Natural killer cell (primary cell): ENCODE results near the gene SRCIN1. TPM values are rescaled to one million over a fixed set of nuclear protein-coding genes. Genes with fewer than 3 reads are reported as not detected.

Source experiments
- ATAC-seq, 3 donors: fragments of 150-1000 bp in 2 of 3; fragments of 200-7000 bp in 1 of 3; cut with Tn5 transposase; 1 replicate in 1 of 3; 2 replicates in 2 of 3; pipeline ENCODE4 v1.10.0; 2021; ENCODE audit warnings: mild to moderate bottlenecking in 2 of 3, moderate library complexity in 2 of 3
- DNase-seq, 2 donors: peaks; one replicate each; pipeline versions ENCODE4 v3.0.0 to v3.0.0-alpha.2; 2013 to 2021; ENCODE audit warnings: mixed read lengths in 1 of 2
- H3K27ac ChIP-seq: one replicate; pipeline ENCODE4 v1.5.1; 2013; ENCODE audit warnings: mild to moderate bottlenecking, low read length
- H3K27me3 ChIP-seq: one replicate; pipeline ENCODE4 v1.6.1; 2013; ENCODE audit warnings: low read length; ENCODE audit not compliant: control insufficient read depth, insufficient read depth
- H3K36me3 ChIP-seq: one replicate; pipeline ENCODE4 v1.6.1; 2013; ENCODE audit warnings: low read length; ENCODE audit not compliant: control insufficient read depth, insufficient read depth
- H3K4me1 ChIP-seq: one replicate; pipeline ENCODE4 v1.6.1; 2013; ENCODE audit warnings: low read length; ENCODE audit not compliant: control insufficient read depth, insufficient read depth
- H3K4me3 ChIP-seq: one replicate; pipeline ENCODE4 v1.5.1; 2013; ENCODE audit warnings: low read length
- H3K9me3 ChIP-seq: one replicate; pipeline ENCODE4 v1.6.1; 2013; ENCODE audit warnings: low read length; ENCODE audit not compliant: control insufficient read depth, insufficient read depth
- H3K27ac Mint-ChIP-seq, 2 donors: one replicate each; pipeline ENCODE4 v1.8.0; 2022; ENCODE audit warnings: mild to moderate bottlenecking in 2 of 2, mixed read lengths in 2 of 2, moderate library complexity in 1 of 2
- H3K27me3 Mint-ChIP-seq, 2 donors: one replicate each; pipeline ENCODE4 v1.8.0; 2022; ENCODE audit warnings: low read depth in 2 of 2, mixed read lengths in 2 of 2
- H3K36me3 Mint-ChIP-seq: one replicate; pipeline ENCODE4 v1.8.0; 2022; ENCODE audit warnings: mixed read lengths
- H3K4me1 Mint-ChIP-seq, 2 donors: one replicate each; pipeline ENCODE4 v1.8.0; 2022; ENCODE audit warnings: mixed read lengths in 2 of 2
- H3K4me3 Mint-ChIP-seq: one replicate; pipeline ENCODE4 v1.8.0; 2022; ENCODE audit warnings: mild to moderate bottlenecking, moderate library complexity, mixed read lengths
- H3K9me3 Mint-ChIP-seq, 2 donors: one replicate each; pipeline ENCODE4 v1.8.0; 2022; ENCODE audit warnings: mixed read lengths in 2 of 2
- WGBS: methylation state at CpG from one replicate; pipeline ENCODE4 v1.1.7; 2013; ENCODE audit warnings: missing lambda C conversion rate; ENCODE audit not compliant: insufficient coverage; 5-methylcytosine and 5-hydroxymethylcytosine counted together
- intact Hi-C: fragments of 100-400 bp; cut with micrococcal nuclease; formaldehyde crosslinking; loops from one replicate; pipeline ENCODE4 v1.14.2; 2022
- total RNA-seq, 4 donors: library from RNA; stranded (reverse); fragments of 120-200 nt in 1 of 4; gene quantifications; one replicate each; pipeline versions ENCODE4 v1.2.3 to v1.2.4, GENCODE V29; 2013 to 2022
- TF ChIP-seq, protein P1 (sequence below): fragments of 200-600 bp; IDR thresholded peaks from one replicate; pipeline ENCODE4 v1.8.0; 2022; ENCODE audit warnings: antibody characterized with exemption

The SRCIN1 gene
- total RNA-seq, 3 donors from 2014 or later (not counting 1 experiment from before 2014, with no cell fraction given): 0.28 to 0.50 TPM; not detected in 1

DNA sequence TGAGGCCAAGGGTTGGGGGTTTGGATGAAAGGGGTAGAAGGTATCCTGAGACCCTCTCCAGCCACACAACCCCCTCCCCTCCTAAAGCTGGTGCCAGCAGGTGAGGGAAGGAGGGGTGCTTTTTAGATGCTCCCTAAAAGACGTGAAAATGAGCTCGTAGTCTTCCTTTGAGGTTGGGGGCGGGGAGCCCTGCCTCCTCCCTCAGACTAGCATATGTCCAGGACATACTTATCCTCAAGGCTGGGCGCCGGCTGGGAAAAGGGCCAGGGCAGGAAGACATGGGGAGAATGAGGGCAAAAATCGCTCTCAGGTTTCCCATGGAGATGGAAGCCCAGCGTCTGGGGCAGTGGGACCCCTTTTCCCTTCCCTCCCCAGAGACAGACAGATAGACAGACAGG is 26.7 kb downstream of the SRCIN1 start:
- Mint-ChIP-seq H3K4me3 (no peak overlapping the region), H3K9me3 (no peaks in the 10 kb centered on the region), H3K4me1 (peaks cover 0 to 3% of the 10 kb centered on the region in 2 donors), H3K27ac (no peak overlapping the region), H3K27me3 (peaks cover 58 to 64% of the 10 kb centered on the region in 2 donors), H3K36me3 (no peaks in the 10 kb centered on the region)
- ATAC-seq (no peak), DNase-seq (no peak)
- TF ChIP-seq, protein P1, sequence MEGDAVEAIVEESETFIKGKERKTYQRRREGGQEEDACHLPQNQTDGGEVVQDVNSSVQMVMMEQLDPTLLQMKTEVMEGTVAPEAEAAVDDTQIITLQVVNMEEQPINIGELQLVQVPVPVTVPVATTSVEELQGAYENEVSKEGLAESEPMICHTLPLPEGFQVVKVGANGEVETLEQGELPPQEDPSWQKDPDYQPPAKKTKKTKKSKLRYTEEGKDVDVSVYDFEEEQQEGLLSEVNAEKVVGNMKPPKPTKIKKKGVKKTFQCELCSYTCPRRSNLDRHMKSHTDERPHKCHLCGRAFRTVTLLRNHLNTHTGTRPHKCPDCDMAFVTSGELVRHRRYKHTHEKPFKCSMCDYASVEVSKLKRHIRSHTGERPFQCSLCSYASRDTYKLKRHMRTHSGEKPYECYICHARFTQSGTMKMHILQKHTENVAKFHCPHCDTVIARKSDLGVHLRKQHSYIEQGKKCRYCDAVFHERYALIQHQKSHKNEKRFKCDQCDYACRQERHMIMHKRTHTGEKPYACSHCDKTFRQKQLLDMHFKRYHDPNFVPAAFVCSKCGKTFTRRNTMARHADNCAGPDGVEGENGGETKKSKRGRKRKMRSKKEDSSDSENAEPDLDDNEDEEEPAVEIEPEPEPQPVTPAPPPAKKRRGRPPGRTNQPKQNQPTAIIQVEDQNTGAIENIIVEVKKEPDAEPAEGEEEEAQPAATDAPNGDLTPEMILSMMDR: no peak
- H3K36me3 ChIP-seq: no peaks in the 10 kb centered on the region
- no peak overlapping the region for H3K27ac ChIP-seq
- 28% methylated on average over 4 of the region's 7 CpGs for whole genome bisulfite sequencing
- intact Hi-C loops: no loop called here
- no peak overlapping the region for H3K4me3 ChIP-seq
- H3K9me3 ChIP-seq: no peaks in the 10 kb centered on the region
- H3K27me3 ChIP-seq: peaks cover 37% of the 10 kb centered on the region
- H3K4me1 ChIP-seq: peaks cover 5% of the 10 kb centered on the region

DNA sequence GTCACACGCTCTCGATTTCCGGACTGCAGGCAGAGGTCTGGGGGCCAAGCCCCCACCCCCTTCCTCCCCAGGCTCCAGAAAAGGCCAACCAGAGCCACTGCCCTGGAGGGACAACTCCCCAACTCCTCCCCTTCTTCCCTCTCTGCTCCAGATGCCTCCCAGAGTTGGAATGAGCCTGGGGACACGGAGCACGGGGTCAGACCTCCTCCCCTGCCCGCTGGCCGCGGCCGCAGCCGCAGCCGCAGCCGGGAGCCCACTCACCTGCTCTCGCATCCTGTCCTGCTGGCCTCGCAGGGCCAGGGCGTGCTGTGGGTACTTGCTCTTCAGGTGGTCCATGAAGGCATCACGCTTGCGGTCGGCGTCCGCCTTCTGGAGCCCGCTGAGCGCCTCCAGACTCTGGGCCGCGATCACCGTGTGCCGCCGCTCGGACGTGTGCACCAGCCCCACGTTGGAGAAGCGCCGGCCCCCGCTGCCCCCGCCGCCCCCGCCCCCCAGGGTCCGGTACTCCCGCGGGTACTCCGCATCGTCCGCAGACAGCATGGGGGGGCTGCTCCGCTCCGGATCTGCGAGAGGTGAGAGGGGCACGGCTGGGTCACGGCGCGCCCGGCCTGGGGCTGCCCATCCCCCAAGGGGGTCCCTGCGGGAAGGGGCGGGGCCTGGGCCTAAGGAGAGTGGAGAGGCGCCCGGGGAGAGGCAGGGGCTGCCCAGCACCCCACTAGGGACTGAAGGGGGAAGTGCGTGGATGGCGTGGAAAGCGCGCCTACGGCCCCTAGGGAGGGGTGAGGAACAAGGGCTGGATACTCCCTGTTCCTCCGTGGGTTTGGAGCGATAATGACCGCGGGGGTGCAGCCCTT is 27.3 kb downstream of the SRCIN1 start:
- Histone ChIP-seq H3K27ac (no peak overlapping the region), H3K27me3 (peaks cover 41% of the 10 kb centered on the region), H3K9me3 (no peaks in the 10 kb centered on the region), H3K4me1 (peaks cover 5% of the 10 kb centered on the region), H3K36me3 (no peaks in the 10 kb centered on the region), H3K4me3 (no peak overlapping the region)
- Mint-ChIP-seq H3K4me1 (peaks cover 4 to 7% of the 10 kb centered on the region in 2 donors), H3K4me3 (no peak overlapping the region), H3K9me3 (no peaks in the 10 kb centered on the region), H3K27me3 (peaks cover 64 to 67% of the 10 kb centered on the region in 2 donors), H3K36me3 (no peaks in the 10 kb centered on the region), H3K27ac (no peak overlapping the region)
- 2% methylated on average over 63 of the region's 63 CpGs for WGBS
- intact Hi-C loops: no loop called here
- DNase-seq (no peak), ATAC-seq (no peak)
- TF ChIP-seq, protein P1: no peak

DNA sequence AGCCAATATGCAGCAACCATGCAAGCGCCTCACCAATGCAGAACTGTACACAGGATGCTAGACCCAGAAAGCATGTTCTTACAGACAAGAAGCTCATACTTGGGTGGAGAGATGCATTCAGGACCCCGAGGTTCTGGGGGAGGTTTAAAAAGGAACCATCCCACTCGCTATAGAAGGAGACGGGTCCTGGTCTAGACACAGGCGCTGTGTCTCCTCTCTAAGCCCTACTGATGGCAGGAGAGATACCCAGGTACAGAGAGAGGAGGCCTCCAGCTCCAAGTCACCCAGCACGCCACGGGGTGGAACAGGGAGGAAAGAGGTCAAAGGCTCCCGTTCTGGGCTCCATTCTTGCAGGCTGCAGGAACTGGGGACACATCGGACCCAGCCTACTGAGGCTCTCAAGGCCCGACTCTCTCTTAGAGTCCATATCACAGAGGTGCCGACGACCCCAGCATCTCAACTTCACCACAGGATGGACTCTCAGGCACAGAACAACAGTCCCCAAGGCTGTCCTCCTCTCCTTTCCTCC is 28.0 kb downstream of the SRCIN1 start:
- 37% methylated on average over 12 of the region's 12 CpGs for WGBS
- no peak for DNase-seq
- no peaks in the 10 kb centered on the region for H3K9me3 ChIP-seq
- TF ChIP-seq, protein P1: no peak
- peaks cover 69% of the 10 kb centered on the region in 2 donors for H3K27me3 Mint-ChIP-seq
- intact Hi-C loops: no loop called here
- no peak overlapping the region for H3K4me3 ChIP-seq
- no peaks in the 10 kb centered on the region for H3K36me3 Mint-ChIP-seq
- H3K27ac Mint-ChIP-seq: no peak overlapping the region
- peaks cover 7 to 11% of the 10 kb centered on the region in 2 donors for H3K4me1 Mint-ChIP-seq
- H3K9me3 Mint-ChIP-seq: no peaks in the 10 kb centered on the region
- H3K36me3 ChIP-seq: no peaks in the 10 kb centered on the region
- no peak overlapping the region for H3K4me3 Mint-ChIP-seq
- H3K4me1 ChIP-seq: peaks cover 5% of the 10 kb centered on the region
- H3K27ac ChIP-seq: no peak overlapping the region
- H3K27me3 ChIP-seq: peaks cover 47% of the 10 kb centered on the region
- no peak for ATAC-seq
